ENCODE results near the gene VAV2.

Gene VAV2

DNA sequence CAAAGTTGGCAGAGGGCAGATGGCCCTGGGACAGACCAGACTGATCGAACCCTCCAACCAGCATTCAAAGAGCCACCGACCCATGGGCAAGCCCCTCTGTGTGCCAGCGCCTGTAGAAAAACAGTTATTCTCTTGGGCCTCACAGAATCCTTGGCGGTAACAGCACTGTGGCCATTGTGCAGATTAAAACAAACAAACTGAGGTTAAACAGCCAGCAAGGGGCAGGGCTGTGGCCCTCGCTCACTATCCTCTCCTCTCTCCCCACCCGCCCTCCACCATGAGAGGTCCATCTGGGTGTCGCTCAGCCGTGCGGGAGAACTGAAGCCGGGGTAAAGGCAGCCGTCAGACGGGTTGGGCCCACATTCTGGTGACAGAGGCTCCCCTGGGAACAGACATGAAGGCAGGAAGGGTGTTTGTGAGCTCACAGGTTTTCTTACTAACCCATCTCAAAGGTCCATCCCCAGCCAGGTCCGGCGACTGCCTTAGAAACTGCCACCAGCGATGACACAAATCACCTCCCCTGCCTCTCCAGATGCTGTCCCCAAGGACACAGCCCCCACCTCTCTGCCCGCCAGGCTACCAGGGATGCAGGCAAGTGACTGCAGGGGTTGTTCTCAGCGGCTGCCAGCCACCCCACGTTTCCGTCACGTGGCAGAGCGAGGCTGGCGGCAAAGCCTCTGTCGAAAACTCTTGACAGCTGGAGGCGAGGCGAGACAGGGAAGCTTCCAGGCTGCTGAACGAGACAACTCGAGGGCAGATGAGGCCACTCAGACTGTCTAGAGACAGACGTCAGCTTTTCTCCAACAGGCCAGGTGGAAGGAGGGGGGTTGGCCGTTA is 178.2 kb downstream of the VAV2 start:
- no peak for DNase-seq (ENCODE audit: low spot score)
- TF ChIP-seq, protein P1, sequence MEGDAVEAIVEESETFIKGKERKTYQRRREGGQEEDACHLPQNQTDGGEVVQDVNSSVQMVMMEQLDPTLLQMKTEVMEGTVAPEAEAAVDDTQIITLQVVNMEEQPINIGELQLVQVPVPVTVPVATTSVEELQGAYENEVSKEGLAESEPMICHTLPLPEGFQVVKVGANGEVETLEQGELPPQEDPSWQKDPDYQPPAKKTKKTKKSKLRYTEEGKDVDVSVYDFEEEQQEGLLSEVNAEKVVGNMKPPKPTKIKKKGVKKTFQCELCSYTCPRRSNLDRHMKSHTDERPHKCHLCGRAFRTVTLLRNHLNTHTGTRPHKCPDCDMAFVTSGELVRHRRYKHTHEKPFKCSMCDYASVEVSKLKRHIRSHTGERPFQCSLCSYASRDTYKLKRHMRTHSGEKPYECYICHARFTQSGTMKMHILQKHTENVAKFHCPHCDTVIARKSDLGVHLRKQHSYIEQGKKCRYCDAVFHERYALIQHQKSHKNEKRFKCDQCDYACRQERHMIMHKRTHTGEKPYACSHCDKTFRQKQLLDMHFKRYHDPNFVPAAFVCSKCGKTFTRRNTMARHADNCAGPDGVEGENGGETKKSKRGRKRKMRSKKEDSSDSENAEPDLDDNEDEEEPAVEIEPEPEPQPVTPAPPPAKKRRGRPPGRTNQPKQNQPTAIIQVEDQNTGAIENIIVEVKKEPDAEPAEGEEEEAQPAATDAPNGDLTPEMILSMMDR (IDR thresholded peaks at IDR 0.05; ENCODE audit: borderline replicate concordance, control extremely low read depth, extremely low read depth, insufficient read depth, missing control alignments), result no peak

DNA sequence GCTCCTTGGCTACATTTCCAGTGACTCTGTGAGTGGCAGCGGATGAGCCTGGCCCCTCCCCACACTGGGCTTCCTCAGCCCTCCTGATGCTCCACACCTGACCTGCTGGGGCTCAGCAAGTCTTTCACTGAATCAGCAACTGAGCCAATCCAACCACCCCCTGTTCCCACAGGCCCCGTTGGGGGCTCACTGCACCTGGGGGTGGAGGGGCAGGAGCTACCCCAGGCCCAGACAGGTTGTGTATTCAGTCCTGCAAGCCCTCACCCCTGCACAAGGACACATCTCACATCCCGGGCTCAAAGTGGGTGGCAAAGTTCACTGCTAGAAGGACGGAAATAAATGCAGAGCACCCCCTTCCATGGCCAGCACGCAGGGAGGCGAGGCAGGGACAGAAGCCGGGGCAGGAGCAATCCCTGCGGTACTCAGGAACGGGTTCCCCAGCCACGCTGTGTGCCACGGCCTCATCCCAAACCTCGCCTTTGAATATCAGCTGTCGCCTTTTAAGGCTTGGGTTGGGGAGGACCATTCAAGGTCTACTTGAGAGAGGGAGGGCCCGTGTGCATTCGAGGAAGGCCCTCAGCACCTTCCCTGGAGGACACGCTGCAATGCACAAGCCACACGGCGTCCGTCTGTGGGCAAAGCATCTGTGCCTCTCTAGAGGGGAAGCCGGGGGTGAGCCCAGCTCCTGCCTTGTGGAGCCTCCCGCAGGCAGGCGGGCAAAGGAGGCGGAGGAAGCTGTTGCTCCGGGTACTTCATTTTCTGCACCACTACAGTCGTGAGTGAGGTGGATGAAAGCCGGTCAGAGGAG is 179.0 kb downstream of the VAV2 start:
- in situ Hi-C loops (cut with MboI; ENCODE audit: low sequenced_read_pairs, unreplicated experiment), result no loop called here
- DNase-seq (ENCODE audit: low spot score), result no peak
- TF ChIP-seq, protein P1 (IDR thresholded peaks at IDR 0.05; ENCODE audit: borderline replicate concordance, control extremely low read depth, extremely low read depth, insufficient read depth, missing control alignments), result no peak

More for the DNA sequence above, 178.2 kb downstream of the VAV2 start:
- in situ Hi-C loops (cut with MboI; ENCODE audit: low sequenced_read_pairs, unreplicated experiment), result no loop called here

DNA sequence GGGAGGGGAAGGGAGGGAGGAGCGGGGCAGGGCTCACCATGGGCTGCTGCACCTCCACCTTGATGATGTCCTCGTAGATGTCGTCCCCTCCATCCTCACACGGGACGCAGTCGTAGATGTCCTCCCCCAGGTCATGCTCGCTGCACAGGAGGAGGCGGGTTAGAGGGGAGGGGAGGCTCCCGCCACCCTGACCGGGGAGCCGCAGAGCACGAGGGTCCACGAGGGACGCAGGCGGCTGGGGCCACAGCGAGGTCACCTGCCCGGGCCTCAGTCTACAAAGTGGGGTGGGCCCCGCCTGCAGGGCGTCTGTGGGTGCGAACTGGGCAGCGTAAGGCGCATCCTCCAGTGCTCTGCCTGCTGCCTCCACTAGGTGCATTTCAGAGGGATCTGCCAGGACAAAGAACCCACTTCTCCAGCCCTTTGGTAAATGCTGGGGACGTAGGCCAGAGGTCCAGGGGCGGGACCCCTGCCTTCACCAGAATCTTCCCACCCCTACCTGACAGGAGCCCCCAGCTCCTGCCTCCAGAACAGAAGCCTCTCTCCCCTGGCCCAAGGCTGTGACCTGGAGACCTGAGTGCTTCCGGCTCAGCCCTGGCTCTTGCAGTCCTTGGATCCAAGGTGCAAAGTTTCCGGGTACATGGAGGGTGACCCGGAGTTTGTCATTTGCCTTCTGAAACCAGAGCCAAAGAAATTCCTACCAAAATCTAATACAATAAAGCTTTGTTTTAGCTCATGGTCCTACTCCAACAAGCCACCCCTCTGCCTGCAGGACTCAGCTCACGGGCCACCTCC is 179.9 kb downstream of the VAV2 start:
- DNase-seq (ENCODE audit: low spot score), result no peak
- in situ Hi-C loops (cut with MboI; ENCODE audit: low sequenced_read_pairs, unreplicated experiment), result no loop called here
- TF ChIP-seq, protein P1 (IDR thresholded peaks at IDR 0.05; ENCODE audit: borderline replicate concordance, control extremely low read depth, extremely low read depth, insufficient read depth, missing control alignments), result no peak

DNA sequence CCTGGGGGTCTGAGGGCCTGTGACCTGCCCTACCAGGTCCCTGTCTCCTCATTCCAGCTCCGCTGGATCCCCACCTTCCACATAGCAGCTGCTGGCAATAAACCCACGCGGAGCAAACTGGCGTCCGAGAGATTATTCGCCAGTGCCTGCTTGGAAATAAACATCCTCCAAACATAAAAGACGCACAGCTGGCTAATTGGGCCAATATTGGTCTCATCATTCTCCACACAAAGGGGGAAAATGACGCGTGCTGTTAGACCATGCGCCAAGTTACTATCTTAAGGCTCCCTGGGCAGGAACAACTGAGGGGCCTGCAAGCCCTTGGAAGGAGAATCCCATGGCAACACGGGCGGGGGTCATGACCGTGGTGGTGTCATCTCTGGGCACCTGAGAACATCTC is 180.7 kb downstream of the VAV2 start:
- in situ Hi-C loops (cut with MboI; ENCODE audit: low sequenced_read_pairs, unreplicated experiment), result no loop called here
- no peak for DNase-seq (ENCODE audit: low spot score)
- TF ChIP-seq, protein P1 (IDR thresholded peaks at IDR 0.05; ENCODE audit: borderline replicate concordance, control extremely low read depth, extremely low read depth, insufficient read depth, missing control alignments), result no peak

DNA sequence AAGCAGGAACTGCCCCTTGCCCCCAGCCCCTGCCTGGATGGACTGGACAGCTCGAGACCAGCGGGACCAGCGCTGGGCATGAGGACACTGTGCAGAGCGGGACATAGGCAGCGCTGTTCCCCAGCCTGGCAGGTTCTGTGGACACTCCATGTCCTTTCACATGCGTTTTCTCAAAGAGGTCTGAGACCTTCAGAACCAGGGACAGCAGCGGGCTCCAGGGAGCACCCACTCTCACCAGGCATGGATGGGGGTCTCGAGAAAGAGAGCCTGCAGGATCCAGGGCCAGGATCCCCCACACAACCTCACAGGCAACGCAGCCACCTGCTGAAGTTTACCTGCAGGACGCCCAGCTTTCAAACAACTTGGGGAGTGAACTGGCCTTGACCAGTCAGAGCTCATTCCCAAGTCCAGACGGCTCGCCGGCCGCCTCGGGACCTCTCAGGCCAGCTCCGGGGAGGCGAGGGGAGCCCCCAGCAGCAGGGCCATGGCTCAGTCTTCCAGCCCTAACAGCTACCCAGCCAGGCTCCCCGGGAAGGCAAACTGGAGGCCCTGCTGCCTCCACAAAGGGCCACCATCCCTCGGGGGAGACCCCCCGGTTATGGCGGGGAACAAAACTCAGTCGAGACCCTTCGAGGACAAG is 181.4 kb downstream of the VAV2 start:
- TF ChIP-seq, protein P1 (IDR thresholded peaks at IDR 0.05; ENCODE audit: borderline replicate concordance, control extremely low read depth, extremely low read depth, insufficient read depth, missing control alignments), result no peak
- in situ Hi-C loops (cut with MboI; ENCODE audit: low sequenced_read_pairs, unreplicated experiment), result no loop called here
- no peak for DNase-seq (ENCODE audit: low spot score)

DNA sequence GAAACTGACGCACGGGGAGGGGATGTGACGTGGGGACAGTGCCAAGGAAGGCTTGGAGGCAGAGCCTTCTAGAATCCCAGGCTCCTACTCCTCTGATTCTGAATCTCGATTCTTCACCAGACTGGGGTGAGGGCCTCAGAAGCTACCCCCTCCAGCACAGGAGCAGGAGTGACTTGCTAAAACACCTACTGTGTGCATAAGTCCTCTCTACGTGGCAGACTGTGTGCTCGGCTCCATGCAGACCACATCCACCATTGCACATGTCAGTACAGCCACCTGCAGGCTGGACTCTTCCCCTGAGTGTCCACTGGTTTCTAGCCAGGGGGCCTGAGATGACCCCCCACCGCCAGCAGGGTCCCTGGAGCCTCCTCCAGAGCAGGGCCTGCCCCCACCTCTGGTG is 182.8 kb downstream of the VAV2 start:
- TF ChIP-seq, protein P1 (IDR thresholded peaks at IDR 0.05; ENCODE audit: borderline replicate concordance, control extremely low read depth, extremely low read depth, insufficient read depth, missing control alignments), result no peak
- in situ Hi-C loops (cut with MboI; ENCODE audit: low sequenced_read_pairs, unreplicated experiment), result no loop called here
- no peak for DNase-seq (ENCODE audit: low spot score)

Data from GM13976 (cell line).